ENCODE results near the gene RAMP1.

DNA sequence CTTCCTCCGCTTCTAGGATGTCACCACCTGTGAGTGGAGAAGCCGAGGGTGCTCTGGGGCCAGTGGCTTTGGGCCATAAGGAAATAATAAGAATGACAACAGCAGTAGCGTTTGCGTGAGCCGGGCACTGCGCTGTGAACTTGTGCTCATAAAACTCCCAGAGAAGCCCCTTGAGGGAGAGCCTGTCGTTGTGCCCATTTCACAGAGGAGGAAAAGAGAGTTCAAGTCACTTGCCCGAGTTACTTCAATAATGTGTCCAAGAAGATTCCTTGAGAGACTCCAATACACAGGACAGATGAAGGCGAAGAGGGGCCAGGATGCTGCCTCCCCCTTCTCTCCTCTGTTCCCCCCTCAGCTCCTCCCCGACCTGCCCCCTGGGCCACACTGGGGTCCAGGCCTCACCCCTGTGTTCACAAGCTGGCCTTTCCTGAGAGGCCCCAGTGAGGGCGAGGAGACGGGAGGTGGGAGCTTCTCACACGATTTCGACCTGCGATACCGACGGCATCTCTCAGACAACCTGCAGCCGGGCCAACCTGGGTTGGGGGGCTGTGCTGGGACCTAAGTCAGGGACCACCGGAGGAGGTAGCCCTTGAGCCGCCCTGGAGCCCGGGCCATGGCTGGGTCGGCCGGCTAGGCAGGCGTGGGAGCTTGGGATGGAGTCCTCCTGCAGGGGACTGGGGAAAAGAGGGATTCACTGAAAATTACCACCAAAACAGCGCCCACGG, 53.9 kb downstream of the RAMP1 start:
- TF ChIP-seq MXI1 (conservative IDR thresholded peaks at IDR 0.05; ENCODE audit: poor library complexity, severe bottlenecking) = no peak
- TF ChIP-seq, protein P1, sequence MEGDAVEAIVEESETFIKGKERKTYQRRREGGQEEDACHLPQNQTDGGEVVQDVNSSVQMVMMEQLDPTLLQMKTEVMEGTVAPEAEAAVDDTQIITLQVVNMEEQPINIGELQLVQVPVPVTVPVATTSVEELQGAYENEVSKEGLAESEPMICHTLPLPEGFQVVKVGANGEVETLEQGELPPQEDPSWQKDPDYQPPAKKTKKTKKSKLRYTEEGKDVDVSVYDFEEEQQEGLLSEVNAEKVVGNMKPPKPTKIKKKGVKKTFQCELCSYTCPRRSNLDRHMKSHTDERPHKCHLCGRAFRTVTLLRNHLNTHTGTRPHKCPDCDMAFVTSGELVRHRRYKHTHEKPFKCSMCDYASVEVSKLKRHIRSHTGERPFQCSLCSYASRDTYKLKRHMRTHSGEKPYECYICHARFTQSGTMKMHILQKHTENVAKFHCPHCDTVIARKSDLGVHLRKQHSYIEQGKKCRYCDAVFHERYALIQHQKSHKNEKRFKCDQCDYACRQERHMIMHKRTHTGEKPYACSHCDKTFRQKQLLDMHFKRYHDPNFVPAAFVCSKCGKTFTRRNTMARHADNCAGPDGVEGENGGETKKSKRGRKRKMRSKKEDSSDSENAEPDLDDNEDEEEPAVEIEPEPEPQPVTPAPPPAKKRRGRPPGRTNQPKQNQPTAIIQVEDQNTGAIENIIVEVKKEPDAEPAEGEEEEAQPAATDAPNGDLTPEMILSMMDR (IDR thresholded peaks at IDR 0.05; ENCODE audit: poor library complexity, severe bottlenecking) = no peak
- no peak for TF ChIP-seq RAD21 (conservative IDR thresholded peaks at IDR 0.05)
